Stimulated activated CD4-positive, alpha-beta T cell treated with anti-CD3 and anti-CD28 coated beads, Interleukin-4, amount 100 ng/mL, for 24 hours (primary cell): ENCODE results near the gene HIF1A.
"Not testable (repeated sequence)": the region's sequence is repeated elsewhere in the genome, so short reads cannot be mapped to it uniquely, and the experiment has no call there.

Experiments
- DNase-seq: peaks from one replicate; pipeline ENCODE4 v3.0.0-alpha.2; 2020

Gene HIF1A

DNA sequence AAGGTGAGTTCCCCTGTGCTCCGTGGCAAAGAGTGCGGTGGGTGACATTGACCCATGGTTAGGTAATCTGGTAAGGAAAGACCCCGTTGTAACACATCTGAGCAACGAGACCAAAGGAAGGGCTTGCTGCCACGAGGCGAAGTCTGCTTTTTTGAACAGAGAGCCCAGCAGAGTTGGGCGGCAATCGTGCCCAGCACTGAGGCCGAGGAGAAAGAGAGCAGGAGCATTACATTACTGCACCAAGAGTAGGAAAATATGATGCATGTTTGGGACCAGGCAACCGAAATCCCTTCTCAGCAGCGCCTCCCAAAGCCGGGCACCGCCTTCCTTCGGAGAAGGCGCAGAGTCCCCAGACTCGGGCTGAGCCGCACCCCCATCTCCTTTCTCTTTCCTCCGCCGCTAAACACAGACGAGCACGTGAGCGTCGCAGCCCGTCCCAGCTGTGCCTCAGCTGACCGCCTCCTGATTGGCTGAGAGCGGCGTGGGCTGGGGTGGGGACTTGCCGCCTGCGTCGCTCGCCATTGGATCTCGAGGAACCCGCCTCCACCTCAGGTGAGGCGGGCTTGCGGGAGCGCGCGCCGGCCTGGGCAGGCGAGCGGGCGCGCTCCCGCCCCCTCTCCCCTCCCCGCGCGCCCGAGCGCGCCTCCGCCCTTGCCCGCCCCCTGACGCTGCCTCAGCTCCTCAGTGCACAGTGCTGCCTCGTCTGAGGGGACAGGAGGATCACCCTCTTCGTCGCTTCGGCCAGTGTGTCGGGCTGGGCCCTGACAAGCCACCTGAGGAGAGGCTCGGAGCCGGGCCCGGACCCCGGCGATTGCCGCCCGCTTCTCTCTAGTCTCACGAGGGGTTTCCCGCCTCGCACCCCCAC lies at the start of gene HIF1A:
Gene HIF1A, plus strand, starts transcription at position 684 of the 865 bp plus-strand sequence. CDS start 292 bp downstream, outside the sequence.
- DNase-seq, result peak; percentile 97

- DNase-seq, result no peak
Observed at GRCh38 chr14:61646366-61647116, 48.8 kb upstream of the HIF1A start.

DNA sequence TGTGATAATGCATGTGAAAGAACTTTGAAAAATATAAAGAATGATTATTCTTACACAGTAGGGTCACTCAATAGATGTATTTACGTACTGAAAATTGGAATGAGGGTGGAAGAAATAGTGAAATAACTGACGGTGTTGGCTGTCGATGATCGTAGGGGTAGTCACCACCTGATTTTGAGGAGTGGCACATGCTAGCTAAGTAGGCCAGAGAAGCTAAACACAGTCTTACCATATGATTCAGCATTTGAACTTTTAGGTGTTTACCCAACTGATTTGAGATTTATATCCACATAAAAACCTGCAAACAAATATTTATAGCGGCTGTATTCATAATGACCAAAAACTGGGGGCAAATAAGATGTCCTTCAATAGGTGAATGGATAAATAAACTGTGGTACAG lies 47.6 kb upstream of the HIF1A start:
- DNase-seq, result no peak

GRCh38 chr14:61648377-61648776 lies 46.9 kb upstream of the HIF1A start:
- no peak for DNase-seq

DNA sequence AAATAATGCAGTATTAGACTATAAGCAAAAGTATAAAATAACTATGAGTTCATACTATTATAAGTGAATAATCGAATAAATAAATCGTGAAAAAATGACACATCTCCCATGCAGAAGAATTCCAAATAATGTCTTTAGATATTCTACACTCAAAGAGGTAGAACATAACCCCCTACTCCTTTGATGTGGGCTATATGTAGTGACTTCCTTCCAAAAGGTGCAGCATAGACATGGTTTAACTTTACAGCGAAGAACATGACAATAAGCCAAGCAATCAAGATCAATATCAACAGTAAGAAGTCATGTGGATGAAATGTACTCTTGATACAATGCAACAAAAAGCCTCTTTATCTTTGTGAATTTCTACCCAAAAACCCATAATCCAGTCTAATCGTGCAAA lies 46.0 kb upstream of the HIF1A start:
- DNase-seq, result no peak

GRCh38 chr14:61651355-61651754 lies 44.0 kb upstream of the HIF1A start:
- DNase-seq, result no peak

- DNase-seq, result no peak
Observed at GRCh38 chr14:61652526-61653262, 42.6 kb upstream of the HIF1A start.

DNA sequence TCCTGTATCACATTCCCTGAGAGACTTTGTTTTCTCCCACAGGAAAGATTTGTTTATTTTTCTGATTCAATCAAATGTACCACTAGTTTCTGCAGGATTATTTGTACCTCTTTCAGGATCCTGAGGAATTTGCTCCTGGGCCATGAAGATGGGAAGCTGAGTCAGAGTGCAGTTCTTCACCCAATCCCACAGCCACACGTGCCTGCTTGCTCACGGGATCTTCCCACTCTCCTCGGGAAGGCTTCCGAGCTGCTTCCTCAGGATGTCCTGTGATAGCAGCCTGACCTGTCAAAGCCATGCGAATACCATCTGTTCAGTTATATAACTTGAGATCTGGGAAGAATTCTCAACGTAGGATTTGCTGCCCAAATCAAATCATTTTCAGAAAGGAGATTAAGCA lies 41.8 kb upstream of the HIF1A start:
- no peak for DNase-seq

- no peak for DNase-seq
Observed at GRCh38 chr14:61654026-61654425, 41.3 kb upstream of the HIF1A start.

GRCh38 chr14:61655777-61656176 lies 39.5 kb upstream of the HIF1A start:
- no peak for DNase-seq

DNA sequence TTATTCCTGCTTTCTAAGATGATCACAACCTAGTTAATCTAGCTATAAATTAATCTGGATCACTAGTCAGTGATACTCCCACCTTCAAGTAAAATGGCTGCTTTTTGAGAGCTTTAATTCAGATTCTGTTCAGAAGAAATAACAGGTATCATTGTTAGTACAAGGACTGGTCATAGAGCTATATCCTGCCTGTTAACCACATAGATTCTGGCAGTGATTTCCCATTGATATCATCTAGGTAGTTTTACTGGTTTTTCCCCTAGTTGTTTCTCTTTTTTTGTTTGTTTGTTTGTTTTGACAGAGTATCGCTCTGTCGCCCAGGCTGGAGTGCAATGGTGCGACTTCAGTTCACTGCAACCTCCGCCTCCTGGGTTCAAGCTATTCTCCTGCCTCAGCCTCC lies 39.0 kb upstream of the HIF1A start:
- no peak for DNase-seq

- DNase-seq, result not testable (repeated sequence)
Observed at GRCh38 chr14:61658111-61658510, 37.2 kb upstream of the HIF1A start.

- DNase-seq, result no peak
Observed at GRCh38 chr14:61659582-61659981, 35.7 kb upstream of the HIF1A start.

- DNase-seq, result peak; percentile 16
Observed at GRCh38 chr14:61661471-61662400, 33.6 kb upstream of the HIF1A start.

- DNase-seq, result peak; percentile 75
Observed at GRCh38 chr14:61662437-61663311, 32.6 kb upstream of the HIF1A start.

DNA sequence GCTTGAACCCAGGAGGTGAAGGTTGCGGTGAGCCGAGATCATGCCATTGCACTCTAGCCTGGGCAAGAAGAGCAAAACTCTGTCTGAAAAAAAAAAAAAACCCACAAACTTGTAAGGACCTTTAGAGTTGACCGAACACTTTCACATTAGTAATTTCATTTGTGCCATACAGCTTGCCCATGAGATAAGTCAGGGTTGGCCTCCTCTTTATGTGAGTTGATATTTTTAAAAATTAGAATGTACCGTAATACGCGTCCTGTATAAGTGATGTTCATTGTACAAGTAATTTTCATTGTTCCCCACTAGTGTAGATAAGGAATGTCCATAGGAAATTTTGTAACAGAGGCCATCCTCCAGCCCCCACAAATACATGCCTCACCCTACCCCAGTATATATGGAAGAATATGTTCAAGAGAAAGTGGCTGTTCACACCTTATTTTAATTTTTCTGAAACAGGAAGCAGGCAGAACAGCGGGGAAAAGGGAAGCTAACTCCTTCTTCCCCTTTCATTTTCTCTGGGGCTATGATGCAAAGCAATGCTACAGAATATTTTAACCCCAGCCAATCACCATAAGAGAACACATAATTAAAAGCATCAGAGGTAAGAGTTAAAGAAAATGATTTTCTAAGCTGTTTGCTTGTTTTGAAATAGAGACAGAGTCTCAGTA lies 31.9 kb upstream of the HIF1A start:
- DNase-seq, result no peak

DNA sequence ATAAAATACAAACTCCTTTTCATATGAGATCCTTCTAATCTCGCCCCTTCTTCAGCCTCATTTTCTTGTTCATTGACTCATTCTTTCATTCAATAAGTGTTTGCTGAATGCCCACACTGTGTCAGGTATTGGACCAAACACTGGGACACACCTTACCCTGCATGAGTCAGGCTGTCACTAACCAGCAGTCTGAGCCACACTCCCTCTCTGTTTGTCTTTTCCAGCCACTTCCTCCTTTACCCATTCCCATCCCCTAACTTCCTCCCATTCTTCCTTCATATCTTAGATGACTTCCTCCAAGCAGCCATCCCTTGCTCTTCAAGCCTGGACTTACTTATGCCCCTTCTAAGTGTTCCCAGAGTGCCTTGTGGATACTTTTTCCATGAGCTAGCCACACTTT lies 27.0 kb upstream of the HIF1A start:
- peak; percentile 39 for DNase-seq

GRCh38 chr14:61670576-61670975 lies 24.7 kb upstream of the HIF1A start:
- DNase-seq, result no peak

- DNase-seq, result peak; percentile 53
Observed at GRCh38 chr14:61671082-61671481, 24.2 kb upstream of the HIF1A start.

- DNase-seq, result no peak
Observed at GRCh38 chr14:61672796-61673195, 22.5 kb upstream of the HIF1A start.

DNA sequence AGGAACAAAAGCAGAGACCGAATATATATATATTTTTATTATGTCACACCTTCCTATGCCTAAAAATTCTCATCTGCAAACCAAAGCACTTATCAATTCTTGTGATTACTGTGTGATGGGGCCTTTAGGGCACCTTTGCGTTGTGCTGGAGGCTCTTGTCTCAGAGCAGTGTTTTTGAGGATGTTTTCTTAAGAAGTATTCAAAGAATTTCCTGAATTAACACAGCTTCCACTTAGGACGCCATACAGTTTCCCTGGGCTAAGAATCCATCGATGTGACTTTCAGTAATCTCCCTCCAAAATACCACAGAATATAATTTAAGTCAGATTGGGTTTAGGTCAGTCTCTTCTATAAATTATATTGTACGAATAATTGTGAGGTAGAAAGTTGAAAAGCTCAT lies 22.0 kb upstream of the HIF1A start:
- no peak for DNase-seq
